ENCODE results near the gene SH3BGRL3.

Gene SH3BGRL3

DNA sequence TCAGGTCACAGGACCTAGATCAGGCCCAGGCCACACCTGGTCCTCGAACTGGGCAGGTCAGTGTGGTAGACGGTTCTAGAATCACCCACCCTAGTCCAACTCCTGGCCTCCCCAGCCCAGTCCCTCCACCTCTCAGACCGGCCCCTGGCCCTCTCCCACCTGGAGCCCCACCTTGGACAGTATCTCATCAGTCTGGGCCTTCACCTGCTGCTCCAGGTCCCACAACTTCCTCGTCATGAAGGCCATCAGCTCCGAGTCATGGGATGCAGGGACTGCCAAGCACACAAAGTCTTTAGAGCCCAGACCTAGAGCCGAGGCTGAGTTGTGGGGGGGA lies 17.9 kb downstream of the SH3BGRL3 start:
- ChIA-PET POLR2A (no interaction called here), CTCF (interaction anchor here (1.0 kb wide), 1 partner anchor 12 kb away, joined by 3 read pairs; no protein-coding TSS in a partner anchor)
- no peak for DNase-seq (ENCODE audit: extremely low spot score)
- TF ChIP-seq BHLHE40 (IDR thresholded peaks at IDR 0.05; ENCODE audit: borderline replicate concordance) = no peak
- no peak for TF ChIP-seq LEF1 (IDR thresholded peaks at IDR 0.05; ENCODE audit: borderline replicate concordance)
- TF ChIP-seq HDGF (IDR thresholded peaks at IDR 0.05; ENCODE audit: borderline replicate concordance) = no peak
- TF ChIP-seq ZNF384 (IDR thresholded peaks at IDR 0.05) = no peak
- TF ChIP-seq FOXA1 (IDR thresholded peaks at IDR 0.05) = no peak
- no peak for TF ChIP-seq L3MBTL2 (conservative IDR thresholded peaks at IDR 0.05)
- no peak for TF ChIP-seq FOXK2 (IDR thresholded peaks at IDR 0.05)
- TF ChIP-seq NFRKB (IDR thresholded peaks at IDR 0.05) = no peak
- TF ChIP-seq PKNOX1 (IDR thresholded peaks at IDR 0.05) = no peak
- TF ChIP-seq SP1 (IDR thresholded peaks at IDR 0.05) = no peak
- TF ChIP-seq ARNT (IDR thresholded peaks at IDR 0.05) = no peak
- TF ChIP-seq FOXM1 (IDR thresholded peaks at IDR 0.05; ENCODE audit: borderline replicate concordance) = no peak
- no peak for TF ChIP-seq SUZ12 (IDR thresholded peaks at IDR 0.05)
- TF ChIP-seq TARDBP (IDR thresholded peaks at IDR 0.05) = no peak
- TF ChIP-seq CTBP1 (IDR thresholded peaks at IDR 0.05; ENCODE audit: borderline replicate concordance) = no peak
- TF ChIP-seq ELF4 (IDR thresholded peaks at IDR 0.05) = no peak

DNA sequence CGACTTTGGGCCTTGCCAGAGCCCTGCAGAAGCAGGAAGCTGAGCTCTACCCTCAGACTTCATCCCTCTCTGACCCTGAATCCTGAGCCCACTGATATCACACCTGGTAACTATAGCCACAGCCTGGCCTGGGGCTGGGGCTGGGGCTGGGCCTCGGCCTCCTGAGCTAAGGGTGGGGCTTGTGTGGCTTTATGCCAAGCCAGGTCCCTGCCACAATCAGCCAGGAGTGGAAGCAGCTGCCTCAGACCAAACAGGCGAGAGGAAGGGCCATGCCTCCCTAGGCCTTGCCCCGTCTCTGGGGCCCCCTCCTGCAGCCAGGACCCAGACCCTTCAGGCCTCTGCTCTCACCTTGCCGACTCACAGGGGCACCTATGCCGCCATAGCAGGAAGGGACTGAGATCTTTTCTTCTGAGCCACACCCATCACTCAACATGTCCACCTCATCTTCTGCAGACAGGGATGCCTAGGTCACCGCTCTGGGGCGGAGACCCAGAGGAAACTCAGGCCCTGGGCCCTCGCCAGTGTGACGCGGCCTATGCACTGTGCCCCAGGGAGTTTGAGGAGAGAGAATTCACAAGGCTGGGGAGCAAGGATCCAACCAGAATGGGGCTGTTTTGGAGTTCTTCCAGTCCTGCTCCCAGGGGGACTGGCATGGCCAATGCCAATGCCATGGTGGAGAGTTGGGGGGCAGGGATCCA lies 20.8 kb downstream of the SH3BGRL3 start:
- TF ChIP-seq ELF4 (IDR thresholded peaks at IDR 0.05) = no peak
- TF ChIP-seq FOXK2 (IDR thresholded peaks at IDR 0.05) = no peak
- TF ChIP-seq CTBP1 (IDR thresholded peaks at IDR 0.05; ENCODE audit: borderline replicate concordance) = no peak
- no peak for TF ChIP-seq ARNT (IDR thresholded peaks at IDR 0.05)
- no peak for TF ChIP-seq TARDBP (IDR thresholded peaks at IDR 0.05)
- TF ChIP-seq NFRKB (IDR thresholded peaks at IDR 0.05) = no peak
- no peak for TF ChIP-seq L3MBTL2 (conservative IDR thresholded peaks at IDR 0.05)
- no peak for TF ChIP-seq SUZ12 (IDR thresholded peaks at IDR 0.05)
- no peak for TF ChIP-seq LEF1 (IDR thresholded peaks at IDR 0.05; ENCODE audit: borderline replicate concordance)
- TF ChIP-seq FOXM1 (IDR thresholded peaks at IDR 0.05; ENCODE audit: borderline replicate concordance) = no peak
- ChIA-PET CTCF (interaction anchor here (0.8 to 0.9 kb wide), 3 partner anchors 15 to 131 kb away, joined by 4 read pairs; partner anchors contain the start of gene ZNF593), POLR2A (interaction anchor here (1.2 kb wide), 1 partner anchor 8 kb away, joined by 3 read pairs; no protein-coding TSS in a partner anchor)
- DNase-seq (ENCODE audit: extremely low spot score) = no peak

GRCh38 chr1:26302733-26303405 lies 23.0 kb downstream of the SH3BGRL3 start:
- CTCF ChIA-PET = no interaction called here
- POLR2A ChIA-PET = no interaction called here
- no peak for DNase-seq (ENCODE audit: extremely low spot score)
- TF ChIP-seq ELF4 (IDR thresholded peaks at IDR 0.05) (no peak), FOXM1 (IDR thresholded peaks at IDR 0.05; ENCODE audit: borderline replicate concordance) (no peak), SP1 (IDR thresholded peaks at IDR 0.05) (no peak), LEF1 (IDR thresholded peaks at IDR 0.05; ENCODE audit: borderline replicate concordance) (no peak), TARDBP (IDR thresholded peaks at IDR 0.05) (no peak), ARNT (IDR thresholded peaks at IDR 0.05) (no peak), FOXA1 (IDR thresholded peaks at IDR 0.05) (no peak), FOXK2 (IDR thresholded peaks at IDR 0.05) (no peak), HDGF (IDR thresholded peaks at IDR 0.05; ENCODE audit: borderline replicate concordance) (no peak), PKNOX1 (IDR thresholded peaks at IDR 0.05) (no peak), NFRKB (IDR thresholded peaks at IDR 0.05) (no peak), ZNF384 (IDR thresholded peaks at IDR 0.05) (no peak), SUZ12 (IDR thresholded peaks at IDR 0.05) (no peak), CTBP1 (IDR thresholded peaks at IDR 0.05; ENCODE audit: borderline replicate concordance) (no peak), BHLHE40 (IDR thresholded peaks at IDR 0.05; ENCODE audit: borderline replicate concordance) (no peak), L3MBTL2 (conservative IDR thresholded peaks at IDR 0.05) (no peak)

DNA sequence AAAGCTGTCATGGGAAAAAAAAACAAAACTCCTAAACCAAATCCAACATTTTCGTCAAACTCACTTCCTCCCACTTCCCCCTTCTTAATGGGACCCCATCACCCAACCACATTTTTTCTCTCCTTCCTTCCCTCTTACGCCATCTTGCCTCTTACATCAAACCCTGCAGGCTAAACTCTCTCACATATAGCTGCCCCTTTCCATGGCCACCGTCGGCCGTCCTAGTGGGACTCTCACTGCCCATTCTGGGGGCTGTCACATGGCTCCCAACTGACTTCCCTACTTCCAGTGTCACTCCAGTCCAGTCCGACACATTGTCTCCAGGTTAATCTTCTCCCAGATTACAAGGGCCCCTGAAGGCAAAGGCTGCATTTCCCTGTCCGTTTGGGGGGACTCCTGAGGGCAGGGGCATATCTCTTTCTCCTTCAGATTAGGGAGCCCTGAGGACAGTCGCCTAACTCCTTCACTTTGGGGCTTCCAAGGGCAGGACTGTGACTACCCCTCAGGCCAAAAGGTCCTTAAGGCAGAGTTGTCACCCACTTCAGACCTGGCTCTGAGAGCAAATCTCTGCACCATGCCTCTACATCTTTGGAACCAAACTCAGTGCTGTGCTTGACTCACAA lies 25.9 kb downstream of the SH3BGRL3 start:
- ChIA-PET POLR2A (interaction anchor here (0.7 kb wide), 1 partner anchor 99 kb away, joined by 4 read pairs; no protein-coding TSS in a partner anchor), CTCF (interaction anchor here (1.4 to 3.6 kb wide), 2 partner anchors 16 to 21 kb away, joined by 3 to 15 read pairs; no protein-coding TSS in a partner anchor)
- no peak for TF ChIP-seq ELF4 (IDR thresholded peaks at IDR 0.05)
- DNase-seq (ENCODE audit: extremely low spot score) = no peak

GRCh38 chr1:26306290-26307229 lies 26.7 kb downstream of the SH3BGRL3 start, which contains the start of gene UBXN11:
TSS of gene UBXN11 (minus strand) at chr1:26306636. CDS start at chr1:26302883, 3,753 bp downstream.
- DNase-seq (ENCODE audit: extremely low spot score) = peak; percentile 98
- ChIA-PET POLR2A (interaction anchor here (0.7 to 2.5 kb wide), 6 partner anchors 10 to 99 kb away, joined by 3 to 12 read pairs (median 4); partner anchors contain the start of gene CD52), CTCF (interaction anchor here (0.7 to 3.6 kb wide), 3 partner anchors 11 to 27 kb away, joined by 3 to 15 read pairs (median 3); partner anchors contain the start of genes CD52 and SH3BGRL3)
- TF ChIP-seq BHLHE40 (IDR thresholded peaks at IDR 0.05; ENCODE audit: borderline replicate concordance) (no peak), L3MBTL2 (conservative IDR thresholded peaks at IDR 0.05) (peak; percentile 33)

Measured in HEK293T (cell line).